ENCODE results near the gene PTGES.

DNA sequence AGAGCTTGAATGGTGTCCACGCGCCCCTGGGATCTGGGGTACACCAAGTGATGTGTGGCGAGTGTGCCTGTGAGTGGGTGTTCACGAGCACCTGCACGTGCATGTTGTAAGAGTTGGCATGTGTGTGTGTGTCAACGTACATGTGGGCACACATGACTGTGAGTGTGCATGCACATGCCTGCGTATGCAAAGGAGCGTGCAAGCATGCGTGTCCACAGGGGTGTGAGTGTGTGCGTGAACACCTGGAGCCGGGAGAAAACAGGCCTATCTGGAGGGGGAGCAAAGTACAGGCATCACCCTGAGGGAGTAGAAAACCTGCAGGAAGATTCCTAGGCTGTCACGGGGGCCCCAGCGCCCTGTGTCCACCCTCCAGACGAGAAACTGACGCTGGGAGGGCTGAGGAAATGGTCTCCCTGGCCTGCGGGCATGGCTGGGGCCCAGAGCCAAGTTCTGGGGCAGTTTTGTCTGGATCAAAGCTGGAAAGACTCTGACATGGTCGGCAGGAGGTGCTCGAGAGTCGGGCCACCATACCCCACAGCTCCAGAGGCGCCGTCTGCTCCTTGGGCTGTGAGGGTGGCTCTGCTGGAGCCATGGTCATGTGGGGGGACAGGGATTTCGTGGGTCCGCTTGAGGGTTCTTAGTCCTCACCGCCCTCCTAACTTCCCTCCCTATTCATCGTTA is 31.8 kb downstream of the PTGES start:
- TF ChIP-seq, protein P1, sequence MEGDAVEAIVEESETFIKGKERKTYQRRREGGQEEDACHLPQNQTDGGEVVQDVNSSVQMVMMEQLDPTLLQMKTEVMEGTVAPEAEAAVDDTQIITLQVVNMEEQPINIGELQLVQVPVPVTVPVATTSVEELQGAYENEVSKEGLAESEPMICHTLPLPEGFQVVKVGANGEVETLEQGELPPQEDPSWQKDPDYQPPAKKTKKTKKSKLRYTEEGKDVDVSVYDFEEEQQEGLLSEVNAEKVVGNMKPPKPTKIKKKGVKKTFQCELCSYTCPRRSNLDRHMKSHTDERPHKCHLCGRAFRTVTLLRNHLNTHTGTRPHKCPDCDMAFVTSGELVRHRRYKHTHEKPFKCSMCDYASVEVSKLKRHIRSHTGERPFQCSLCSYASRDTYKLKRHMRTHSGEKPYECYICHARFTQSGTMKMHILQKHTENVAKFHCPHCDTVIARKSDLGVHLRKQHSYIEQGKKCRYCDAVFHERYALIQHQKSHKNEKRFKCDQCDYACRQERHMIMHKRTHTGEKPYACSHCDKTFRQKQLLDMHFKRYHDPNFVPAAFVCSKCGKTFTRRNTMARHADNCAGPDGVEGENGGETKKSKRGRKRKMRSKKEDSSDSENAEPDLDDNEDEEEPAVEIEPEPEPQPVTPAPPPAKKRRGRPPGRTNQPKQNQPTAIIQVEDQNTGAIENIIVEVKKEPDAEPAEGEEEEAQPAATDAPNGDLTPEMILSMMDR (IDR thresholded peaks at IDR 0.05): no peak
- no peak for TF ChIP-seq EZH2phosphoT487 (IDR thresholded peaks at IDR 0.05)
